GM12891 (cell line): ENCODE results near the gene UGT1A6.

Source experiments
- POLR2A ChIP-seq: IDR thresholded peaks from 2 replicates; pipeline ENCODE4 v1.6.1; 2011; ENCODE audit warnings: low read depth, low read length, control low read depth
- POLR2AphosphoS5 ChIP-seq: IDR thresholded peaks from 2 replicates; pipeline ENCODE4 v1.6.1; 2011; ENCODE audit warnings: low read depth, low read length, control low read depth
- POU2F2 ChIP-seq: IDR thresholded peaks from 2 replicates; pipeline ENCODE4 v1.6.1; 2011; ENCODE audit warnings: low read depth, mild to moderate bottlenecking, control low read depth, low read length, moderate library complexity

GRCh38 chr2:233822101-233822771 lies 129.5 kb downstream of the UGT1A6 start:
- no peak for TF ChIP-seq POLR2A
- TF ChIP-seq POU2F2, result no peak
- no peak for TF ChIP-seq POLR2AphosphoS5
